Body of pancreas (tissue), 4 donors: ENCODE measurements around the gene WDR47.

Experiments
- CTCF ChIP-seq, 7 experiments: fragments of 450-650 bp in 4 of 7; fragments of 200-600 bp in 3 of 7; sonication (generic) in 3 of 7; IDR thresholded peaks; one replicate each; pipeline ENCODE4 v1.5.1; 2016 to 2019; ENCODE audit warnings: antibody characterized with exemption in 7 of 7
- POLR2A ChIP-seq, 3 donors: fragments of 450-650 bp; IDR thresholded peaks; one replicate each; pipeline ENCODE4 v1.6.1; 2016; ENCODE audit warnings: antibody characterized with exemption in 3 of 3, mild to moderate bottlenecking in 2 of 3

- TF ChIP-seq POLR2A (IDR thresholded peaks at IDR 0.05) (peak; percentile 94 to 96 (median 94)), CTCF (IDR thresholded peaks at IDR 0.05) (peak in 1 of 7 experiments; percentile 16)
Measured at GRCh38 chr1:108963052-108963686, 78.7 kb downstream of the WDR47 start, which contains the start of gene CLCC1.
